Measurements from ENCODE around the gene SLX4IP. TPM values are rescaled to one million over a fixed set of nuclear protein-coding genes. Genes with fewer than 3 reads are reported as not detected.

SLX4IP gene
- total and polyA plus RNA-seq, 2 of the 13 experiments (the other 11 are each of a cell fraction or from before 2014, with no cell fraction given): 3.6 to 7.3 TPM

DNA sequence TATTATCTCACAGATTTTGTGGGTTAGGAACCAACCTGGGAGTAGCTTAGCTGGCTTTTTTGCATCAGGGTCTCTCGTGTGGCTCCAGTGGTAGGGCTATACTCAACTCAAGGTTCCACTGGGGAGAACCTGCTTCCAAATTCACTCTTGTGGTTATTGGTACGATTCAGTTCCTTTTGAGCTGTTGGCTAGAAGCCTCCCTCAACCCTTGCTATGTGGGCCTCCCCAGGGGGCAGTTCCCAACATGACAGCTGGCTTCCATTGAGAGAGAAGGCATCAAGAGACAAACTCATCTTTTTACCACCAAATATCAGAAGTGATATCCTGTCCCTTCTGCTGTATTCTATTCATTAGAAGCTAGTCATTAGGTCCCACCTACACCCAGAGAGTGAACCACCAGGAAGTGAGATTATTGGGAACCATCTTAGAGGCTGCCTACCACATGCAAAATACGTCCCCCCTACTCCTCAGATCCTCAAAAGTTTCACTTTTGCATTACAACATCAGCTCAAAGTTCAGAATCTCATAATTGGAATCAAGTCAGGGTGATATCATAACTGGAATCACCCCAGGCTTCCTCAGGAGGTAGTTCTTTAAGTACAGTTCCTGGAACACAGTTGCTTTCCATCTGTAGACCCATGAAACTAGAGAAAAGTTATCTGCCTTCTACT, 32.0 kb upstream of the SLX4IP start:
- peaks cover 4 to 10% of the 10 kb centered on the region in 2 experiments; a peak in 3 of 5 replicates for H3K36me3 ChIP-seq (replicated peaks in 1 of 2; ENCODE audit: control insufficient read depth in 1 of 2, insufficient read depth in 2 of 2, low read length in 2 of 2)
- H3K9me3 ChIP-seq (ENCODE audit: low read length): no peaks in the 10 kb centered on the region
- no peaks in the 10 kb centered on the region for H3K79me2 ChIP-seq (ENCODE audit: insufficient read depth, low read length)
- no peaks in the 10 kb centered on the region for H4K20me1 ChIP-seq (ENCODE audit: insufficient read depth, low read length)
- CTCF ChIA-PET (ENCODE audit: low intra/inter-chr PET ratio, low total read pairs): no interaction called here
- intact Hi-C loops (cut with micrococcal nuclease; ENCODE audit: unreplicated experiment): no loop called here
- peaks cover 7% of the 10 kb centered on the region for H3K4me1 ChIP-seq (ENCODE audit: insufficient read depth, low read length)
- TF ChIP-seq NCOA5 (CRISPR knock-in tag; IDR thresholded peaks at IDR 0.05) (no peak), SMARCE1 (IDR thresholded peaks at IDR 0.05; ENCODE audit: borderline replicate concordance) (no peak), FOSL2 (CRISPR knock-in tag; IDR thresholded peaks at IDR 0.05) (no peak), ZNF484 (CRISPR knock-in tag; IDR thresholded peaks at IDR 0.05; ENCODE audit: borderline replicate concordance, low read depth) (no peak), ZNF564 (CRISPR knock-in tag; IDR thresholded peaks at IDR 0.05) (no peak), POLR2G (IDR thresholded peaks at IDR 0.05; ENCODE audit: low read depth, low read length) (peak; percentile 29; the same call in 1 of the 2 replicates)
- TF ChIP-seq, protein P1, sequence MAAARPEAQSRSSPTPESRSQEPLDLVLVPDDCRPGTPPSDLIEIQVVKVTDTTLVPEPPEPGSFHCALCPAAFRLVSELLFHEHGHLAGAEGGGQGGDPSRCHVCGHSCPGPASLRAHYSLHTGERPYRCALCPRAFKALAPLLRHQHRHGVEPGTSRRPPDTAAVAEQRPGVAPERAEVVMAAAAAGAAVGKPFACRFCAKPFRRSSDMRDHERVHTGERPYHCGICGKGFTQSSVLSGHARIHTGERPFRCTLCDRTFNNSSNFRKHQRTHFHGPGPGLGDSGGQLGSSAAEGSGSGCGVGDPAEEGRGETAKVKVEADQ (CRISPR knock-in tag; IDR thresholded peaks at IDR 0.05; ENCODE audit: borderline replicate concordance): no peak
- DNase-seq (ENCODE audit: low spot score) (no peak), ATAC-seq (no peak), FAIRE-seq (no peak)
- H3K9ac ChIP-seq (ENCODE audit: insufficient read depth, low read depth, low read length): no peak overlapping the region
- no peak overlapping the region for H2AFZ ChIP-seq (ENCODE audit: low read length)
- no peak overlapping the region for H3K4me3 ChIP-seq (replicated peaks in 1 of 3; ENCODE audit: insufficient read depth in 1 of 3, low read depth in 2 of 3, low read length in 3 of 3)
- no peak overlapping the region for H3K27ac ChIP-seq (ENCODE audit: extremely low read length, insufficient read depth, low read length)
- no peaks in the 10 kb centered on the region for H3K27me3 ChIP-seq (ENCODE audit: control insufficient read depth in 1 of 2, insufficient read depth in 2 of 2, low read length in 2 of 2)
- no peak overlapping the region for H3K4me2 ChIP-seq (ENCODE audit: low read depth, low read length)
- BruUV-seq (replicated peaks): no TSS peak
- WGBS (ENCODE audit: low lambda C conversion rate): 96% methylated on average over 3 of the region's 3 CpGs
- in situ Hi-C loops (cut with HindIII; ENCODE audit: extremely low pct_ligation_motif_present, low pct_unique_long_range_greater_than_20kb): no loop called here
- POLR2A ChIA-PET: interaction anchor here (1.4 kb wide), 1 partner anchor 31 kb away, joined by 3 read pairs; the partner anchor contains the start of gene MKKS
